H9 (cell line): ENCODE data around the gene WDPCP. TPM values are rescaled to one million over a fixed set of nuclear protein-coding genes. Genes with fewer than 3 reads are reported as not detected.

ENCODE experiments used
- DNase-seq: peaks from one replicate; pipeline ENCODE4 v3.0.0-alpha.2; 2017
- H2AFZ ChIP-seq: one replicate; pipeline ENCODE4 v1.6.1; 2013; ENCODE audit warnings: mild to moderate bottlenecking, low read length, control low read depth, moderate library complexity
- H2AK5ac ChIP-seq: 2 replicates; pipeline ENCODE4 v1.6.1; 2013; ENCODE audit warnings: low read length, control low read depth, mixed read lengths; ENCODE audit not compliant: insufficient read length
- H2BK120ac ChIP-seq: one replicate; pipeline ENCODE4 v1.6.1; 2013; ENCODE audit warnings: low read depth, mild to moderate bottlenecking, low read length, control low read depth, inconsistent platforms; ENCODE audit not compliant: poor library complexity, severe bottlenecking
- H2BK12ac ChIP-seq: 2 replicates; pipeline ENCODE4 v1.6.1; 2013; ENCODE audit warnings: low read length, control low read depth, mixed read lengths, low read depth; ENCODE audit not compliant: insufficient read length
- H2BK15ac ChIP-seq: 2 replicates; pipeline ENCODE4 v1.6.1; 2013; ENCODE audit warnings: low read depth, low read length, control low read depth
- H2BK20ac ChIP-seq: one replicate; pipeline ENCODE4 v1.6.1; 2013; ENCODE audit warnings: low read depth, mild to moderate bottlenecking, low read length, control low read depth, inconsistent platforms; ENCODE audit not compliant: poor library complexity, severe bottlenecking
- H2BK5ac ChIP-seq: 2 replicates; pipeline ENCODE4 v1.6.1; 2013; ENCODE audit warnings: low read length, control low read depth, mixed read lengths; ENCODE audit not compliant: insufficient read length
- H3K14ac ChIP-seq: 2 replicates; pipeline ENCODE4 v1.6.1; 2013; ENCODE audit warnings: low read length, control low read depth; ENCODE audit not compliant: insufficient read depth
- H3K18ac ChIP-seq: 2 replicates; pipeline ENCODE4 v1.6.1; 2013; ENCODE audit warnings: low read depth, mild to moderate bottlenecking, mixed read lengths, low read length, control low read depth; ENCODE audit not compliant: insufficient read length
- H3K23ac ChIP-seq: 2 replicates; pipeline ENCODE4 v1.6.1; 2013; ENCODE audit warnings: low read length, control low read depth, mixed read lengths, low read depth; ENCODE audit not compliant: insufficient read length
- H3K23me2 ChIP-seq: 2 replicates; pipeline ENCODE4 v1.6.1; 2013; ENCODE audit warnings: low read depth, mild to moderate bottlenecking, mixed read lengths, low read length, control low read depth; ENCODE audit not compliant: insufficient read length, poor library complexity, severe bottlenecking
- H3K27ac ChIP-seq: 2 replicates; pipeline ENCODE4 v1.5.1; 2013; ENCODE audit warnings: low read length, control low read depth, mixed read lengths, low read depth; ENCODE audit not compliant: insufficient read length
- H3K27me3 ChIP-seq: 2 replicates; pipeline ENCODE4 v1.6.1; 2013; ENCODE audit warnings: low read length, control low read depth, inconsistent platforms; ENCODE audit not compliant: insufficient read depth
- H3K4ac ChIP-seq: 2 replicates; pipeline ENCODE4 v1.6.1; 2013; ENCODE audit warnings: low read depth, mild to moderate bottlenecking, control low read depth, inconsistent platforms, low read length, moderate library complexity
- H3K4me1 ChIP-seq: 2 replicates; pipeline ENCODE4 v1.6.1; 2013; ENCODE audit warnings: low read length, control low read depth, inconsistent platforms; ENCODE audit not compliant: insufficient read depth
- H3K4me2 ChIP-seq: 2 replicates; pipeline ENCODE4 v1.6.1; 2013; ENCODE audit warnings: low read length, control low read depth, mixed read lengths; ENCODE audit not compliant: insufficient read length, insufficient read depth
- H3K56ac ChIP-seq: 2 replicates; pipeline ENCODE4 v1.6.1; 2013; ENCODE audit warnings: low read depth, mild to moderate bottlenecking, mixed read lengths, low read length, control low read depth; ENCODE audit not compliant: insufficient read length
- H3K79me1 ChIP-seq: 2 replicates; pipeline ENCODE4 v1.6.1; 2013; ENCODE audit warnings: low read depth, mild to moderate bottlenecking, moderate library complexity, low read length, control low read depth, inconsistent platforms; ENCODE audit not compliant: insufficient read depth, poor library complexity, severe bottlenecking
- H3K79me2 ChIP-seq: 2 replicates; pipeline ENCODE4 v1.6.1; 2013; ENCODE audit warnings: low read length, control low read depth, inconsistent platforms; ENCODE audit not compliant: insufficient read depth
- H3K9ac ChIP-seq: 2 replicates; pipeline ENCODE4 v1.6.1; 2013; ENCODE audit warnings: low read length, control low read depth, mixed read lengths; ENCODE audit not compliant: insufficient read length; ENCODE audit errors: extremely low read depth
- H3K9me3 ChIP-seq: one replicate; pipeline ENCODE4 v1.6.1; 2013; ENCODE audit warnings: low read depth, low read length, inconsistent platforms; ENCODE audit not compliant: control insufficient read depth
- H3T11ph ChIP-seq: one replicate; pipeline ENCODE4 v1.6.1; 2013; ENCODE audit warnings: mild to moderate bottlenecking, low read length, control low read depth, inconsistent platforms
- H4K20me1 ChIP-seq: one replicate; pipeline ENCODE4 v1.6.1; 2013; ENCODE audit not compliant: control insufficient read depth, insufficient read length, insufficient read depth
- H4K5ac ChIP-seq: 2 replicates; pipeline ENCODE4 v1.6.1; 2013; ENCODE audit warnings: low read depth, mild to moderate bottlenecking, mixed read lengths, low read length, control low read depth; ENCODE audit not compliant: insufficient read length
- H4K8ac ChIP-seq: replicated peaks from 2 replicates; pipeline ENCODE4 v1.6.1; 2013; ENCODE audit warnings: low read length, control low read depth, mixed read lengths, low read depth; ENCODE audit not compliant: insufficient read length
- H4K91ac ChIP-seq: 2 replicates; pipeline ENCODE4 v1.6.1; 2013; ENCODE audit warnings: low read depth, mild to moderate bottlenecking, moderate library complexity, mixed read lengths, low read length, control low read depth; ENCODE audit not compliant: insufficient read length
- H3K27ac Mint-ChIP-seq, 3 experiments: 2 replicates in 2 of 3; 3 replicates in 1 of 3; pipeline ENCODE4 v1.8.0; 2020 to 2021; ENCODE audit warnings: mixed read lengths in 3 of 3, mild to moderate bottlenecking in 1 of 3, moderate library complexity in 1 of 3
- H3K27me3 Mint-ChIP-seq: 2 replicates; pipeline ENCODE4 v1.8.0; 2021; ENCODE audit warnings: low read depth, mild to moderate bottlenecking, moderate library complexity, mixed read lengths
- H3K36me3 Mint-ChIP-seq, 3 experiments: 2 replicates in 2 of 3; 3 replicates in 1 of 3; pipeline ENCODE4 v1.8.0; 2020 to 2021; ENCODE audit warnings: low read depth in 3 of 3, mixed read lengths in 3 of 3; ENCODE audit not compliant: insufficient read depth in 1 of 3
- H3K4me1 Mint-ChIP-seq, 2 experiments: 2 replicates each; pipeline ENCODE4 v1.8.0; 2020; ENCODE audit warnings: mixed read lengths in 2 of 2
- H3K4me3 Mint-ChIP-seq, 2 experiments: 2 replicates in 1 of 2; 3 replicates in 1 of 2; pipeline ENCODE4 v1.8.0; 2020 to 2021; ENCODE audit warnings: mild to moderate bottlenecking in 2 of 2, mixed read lengths in 2 of 2, moderate library complexity in 1 of 2
- H3K9me3 Mint-ChIP-seq, 2 experiments: 2 replicates in 1 of 2; 3 replicates in 1 of 2; pipeline ENCODE4 v1.8.0; 2020; ENCODE audit warnings: mild to moderate bottlenecking in 2 of 2, mixed read lengths in 2 of 2, moderate library complexity in 1 of 2
- WGBS: extraction: QIAGEN DNeasy Blood & Tissue Kit; methylation state at CpG from one replicate; pipeline ENCODE4 v1.1.7; 2013; ENCODE audit warnings: missing lambda C conversion rate, low lambda C conversion rate, mixed read lengths; ENCODE audit not compliant: insufficient read length; ENCODE audit errors: extremely low coverage; 5-methylcytosine and 5-hydroxymethylcytosine counted together
- total RNA-seq: library from RNA; stranded (reverse); gene quantifications from 2 replicates; pipeline ENCODE4 v1.2.1, GENCODE V29; 2021
- TF ChIP-seq, protein P1 (sequence below): fragments of 200-600 bp; sonication (generic); conservative IDR thresholded peaks from 3 replicates; pipeline ENCODE4 v1.8.0; 2021; ENCODE audit warnings: antibody characterized with exemption, mild to moderate bottlenecking

Gene WDPCP
- total RNA-seq, 1 experiment from 2014 or later = 22.4 TPM

DNA sequence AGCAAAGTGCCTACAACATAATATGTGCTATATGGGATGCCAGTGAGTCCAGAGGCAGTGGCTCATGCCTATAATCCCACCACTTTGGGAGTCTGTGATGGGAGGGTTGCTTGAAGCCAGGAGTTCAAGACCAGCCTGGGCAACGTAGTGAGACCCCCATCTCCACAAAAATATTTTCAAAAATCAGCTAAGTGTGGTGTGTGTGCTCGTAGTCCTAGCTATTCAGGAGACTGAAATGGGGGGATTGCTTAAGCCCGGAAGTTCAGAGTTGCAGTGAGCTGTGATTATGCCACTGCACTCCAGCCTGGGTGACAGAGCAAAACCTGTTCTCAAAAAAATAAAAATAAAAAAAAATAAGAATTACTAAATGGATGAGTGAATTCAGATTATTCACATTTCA is 514.3 kb downstream of the WDPCP start:
- Histone ChIP-seq H4K8ac (no peak overlapping the region), H2AK5ac (no peak overlapping the region), H3T11ph (no peak overlapping the region), H3K56ac (no peak overlapping the region), H3K23ac (no peak overlapping the region), H3K79me2 (no peaks in the 10 kb centered on the region), H3K27ac (no peak overlapping the region), H2BK5ac (no peak overlapping the region), H3K9me3 (no peaks in the 10 kb centered on the region), H4K5ac (no peak overlapping the region), H2BK12ac (no peak overlapping the region), H3K9ac (no peak overlapping the region), H2BK120ac (no peak overlapping the region), H3K79me1 (no peaks in the 10 kb centered on the region), H2BK20ac (no peak overlapping the region), H3K4me2 (no peak overlapping the region), H4K91ac (no peak overlapping the region), H3K23me2 (no peaks in the 10 kb centered on the region), H3K14ac (no peak overlapping the region), H2AFZ (no peak overlapping the region), H4K20me1 (no peaks in the 10 kb centered on the region), H3K27me3 (no peaks in the 10 kb centered on the region), H3K4ac (no peak overlapping the region), H3K4me1 (no peaks in the 10 kb centered on the region), H3K18ac (no peak overlapping the region), H2BK15ac (no peak overlapping the region)
- TF ChIP-seq, protein P1, sequence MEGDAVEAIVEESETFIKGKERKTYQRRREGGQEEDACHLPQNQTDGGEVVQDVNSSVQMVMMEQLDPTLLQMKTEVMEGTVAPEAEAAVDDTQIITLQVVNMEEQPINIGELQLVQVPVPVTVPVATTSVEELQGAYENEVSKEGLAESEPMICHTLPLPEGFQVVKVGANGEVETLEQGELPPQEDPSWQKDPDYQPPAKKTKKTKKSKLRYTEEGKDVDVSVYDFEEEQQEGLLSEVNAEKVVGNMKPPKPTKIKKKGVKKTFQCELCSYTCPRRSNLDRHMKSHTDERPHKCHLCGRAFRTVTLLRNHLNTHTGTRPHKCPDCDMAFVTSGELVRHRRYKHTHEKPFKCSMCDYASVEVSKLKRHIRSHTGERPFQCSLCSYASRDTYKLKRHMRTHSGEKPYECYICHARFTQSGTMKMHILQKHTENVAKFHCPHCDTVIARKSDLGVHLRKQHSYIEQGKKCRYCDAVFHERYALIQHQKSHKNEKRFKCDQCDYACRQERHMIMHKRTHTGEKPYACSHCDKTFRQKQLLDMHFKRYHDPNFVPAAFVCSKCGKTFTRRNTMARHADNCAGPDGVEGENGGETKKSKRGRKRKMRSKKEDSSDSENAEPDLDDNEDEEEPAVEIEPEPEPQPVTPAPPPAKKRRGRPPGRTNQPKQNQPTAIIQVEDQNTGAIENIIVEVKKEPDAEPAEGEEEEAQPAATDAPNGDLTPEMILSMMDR = no peak
- DNase-seq = no peak
- Mint-ChIP-seq H3K27ac (no peak overlapping the region), H3K4me1 (no peaks in the 10 kb centered on the region), H3K27me3 (peaks cover 2% of the 10 kb centered on the region), H3K4me3 (no peak overlapping the region), H3K9me3 (no peaks in the 10 kb centered on the region; a peak in 1 of 5 replicates), H3K36me3 (no peaks in the 10 kb centered on the region)
- no CpG with 5 or more reads among the region's 3 CpGs for WGBS
